Measurements from ENCODE around the gene WDFY4.

DNA sequence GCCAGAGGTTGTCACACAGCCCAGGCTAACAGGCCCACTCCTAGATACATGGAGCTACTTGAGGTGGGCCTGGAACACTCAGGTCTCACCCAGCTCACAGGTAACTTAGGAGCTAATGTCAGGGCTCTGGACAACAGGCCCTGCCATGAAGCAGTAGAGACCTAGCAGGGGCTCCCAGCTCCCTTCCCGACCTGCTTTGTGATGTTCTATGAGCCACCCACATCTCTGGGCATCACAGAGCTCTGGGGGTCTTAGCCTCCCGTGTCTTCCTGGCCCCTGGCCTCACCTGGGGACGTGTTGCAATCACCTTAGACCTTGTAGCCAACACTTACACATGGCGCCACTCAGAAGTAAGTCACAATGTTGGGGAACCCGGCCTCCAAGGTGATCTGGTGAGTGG, 12.4 kb downstream of the WDFY4 start:
- TF ChIP-seq, protein P1, sequence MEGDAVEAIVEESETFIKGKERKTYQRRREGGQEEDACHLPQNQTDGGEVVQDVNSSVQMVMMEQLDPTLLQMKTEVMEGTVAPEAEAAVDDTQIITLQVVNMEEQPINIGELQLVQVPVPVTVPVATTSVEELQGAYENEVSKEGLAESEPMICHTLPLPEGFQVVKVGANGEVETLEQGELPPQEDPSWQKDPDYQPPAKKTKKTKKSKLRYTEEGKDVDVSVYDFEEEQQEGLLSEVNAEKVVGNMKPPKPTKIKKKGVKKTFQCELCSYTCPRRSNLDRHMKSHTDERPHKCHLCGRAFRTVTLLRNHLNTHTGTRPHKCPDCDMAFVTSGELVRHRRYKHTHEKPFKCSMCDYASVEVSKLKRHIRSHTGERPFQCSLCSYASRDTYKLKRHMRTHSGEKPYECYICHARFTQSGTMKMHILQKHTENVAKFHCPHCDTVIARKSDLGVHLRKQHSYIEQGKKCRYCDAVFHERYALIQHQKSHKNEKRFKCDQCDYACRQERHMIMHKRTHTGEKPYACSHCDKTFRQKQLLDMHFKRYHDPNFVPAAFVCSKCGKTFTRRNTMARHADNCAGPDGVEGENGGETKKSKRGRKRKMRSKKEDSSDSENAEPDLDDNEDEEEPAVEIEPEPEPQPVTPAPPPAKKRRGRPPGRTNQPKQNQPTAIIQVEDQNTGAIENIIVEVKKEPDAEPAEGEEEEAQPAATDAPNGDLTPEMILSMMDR (IDR thresholded peaks at IDR 0.05; ENCODE audit: insufficient read depth, low read length, poor library complexity, severe bottlenecking): no peak
- no peak for TF ChIP-seq EZH2phosphoT487 (conservative IDR thresholded peaks at IDR 0.05; ENCODE audit: low read length)
